Keratinocyte (primary cell): ENCODE measurements around the gene DNAI7.

Experiments
- CTCF ChIP-seq, 3 experiments: IDR thresholded peaks in 1 of 3; conservative IDR thresholded peaks in 1 of 3; optimal IDR thresholded peaks in 1 of 3; 2 replicates in 2 of 3; 3 replicates in 1 of 3; pipeline versions ENCODE3 to v1.5.1; 2011; ENCODE audit warnings: low read length in 3 of 3, mild to moderate bottlenecking in 3 of 3, moderate library complexity in 2 of 3, control low read depth in 1 of 3, inconsistent platforms in 1 of 3; ENCODE audit not compliant: insufficient read depth in 2 of 3; ENCODE audit errors: extremely low read depth in 1 of 3
- EZH2 ChIP-seq: IDR thresholded peaks from one replicate; pipeline ENCODE4 v1.6.1; 2012; ENCODE audit warnings: inconsistent platforms, mild to moderate bottlenecking, low read length, moderate library complexity

GRCh38 chr12:25242981-25243679 lies 48.2 kb upstream of the DNAI7 start:
- TF ChIP-seq CTCF (optimal IDR thresholded peaks at IDR 0.05 in 1 of 3, IDR thresholded peaks at IDR 0.05 in 1 of 3, conservative IDR thresholded peaks at IDR 0.05 in 1 of 3; ENCODE audit: extremely low read depth in 1 of 3, insufficient read depth in 2 of 3, low read length in 3 of 3) (no peak), EZH2 (no peak)
